NCI-H510A (cell line): Measurements from ENCODE around the gene STOML1.
A peak's percentile ranks its signal among the peaks of the same experiment; 100 is the strongest.
"Not testable (repeated sequence)": the region's sequence is repeated elsewhere in the genome, so short reads cannot be mapped to it uniquely, and the experiment has no call there.

Source experiments
- DNase-seq: peaks from one replicate; lab custom pipeline; 2025; lab: John Stamatoyannopoulos, UW

STOML1 gene

DNA sequence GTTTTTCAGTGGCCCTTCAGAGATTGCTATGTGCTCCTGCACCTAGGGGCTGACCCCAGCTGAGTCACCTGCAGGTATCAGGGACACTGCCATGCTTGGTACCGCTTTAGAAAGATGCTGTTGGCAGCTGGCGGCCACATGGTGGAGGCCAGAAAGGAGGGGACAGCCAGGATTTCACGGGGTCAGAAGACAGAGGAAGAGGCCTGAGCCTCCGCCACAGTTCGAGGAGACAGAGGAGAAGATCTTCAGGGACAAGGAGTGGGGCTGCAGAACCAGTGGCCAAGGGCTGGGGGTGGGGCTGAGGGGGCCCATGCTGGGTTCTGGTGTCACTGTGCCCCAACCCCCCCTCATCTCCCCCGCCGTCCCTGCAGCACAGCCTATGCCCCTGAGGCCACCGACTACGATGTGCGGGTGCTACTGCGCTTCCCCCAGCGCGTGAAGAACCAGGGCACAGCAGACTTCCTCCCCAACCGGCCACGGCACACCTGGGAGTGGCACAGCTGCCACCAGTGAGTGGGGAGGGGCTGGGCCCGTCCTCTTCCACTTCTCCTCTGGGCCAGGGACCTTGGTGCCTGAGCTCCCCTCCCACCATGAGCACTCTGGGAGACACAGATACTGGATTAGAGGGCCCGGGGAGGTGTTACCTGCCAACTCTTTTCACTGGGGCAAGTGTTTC, 45.9 kb downstream of the STOML1 start:
- no peak for DNase-seq

GRCh38 chr15:73945130-73945508, 47.0 kb downstream of the STOML1 start:
- DNase-seq: no peak

GRCh38 chr15:73944161-73945129, 47.6 kb downstream of the STOML1 start:
- no peak for DNase-seq

GRCh38 chr15:73942751-73943270, 49.3 kb downstream of the STOML1 start:
- no peak for DNase-seq

- peak; percentile 39 for DNase-seq
These were observed 50.0 kb downstream of the STOML1 start for GRCh38 chr15:73941871-73942635.

GRCh38 chr15:73941449-73941848, 50.6 kb downstream of the STOML1 start:
- no peak for DNase-seq

- DNase-seq: no peak
These were observed 51.1 kb downstream of the STOML1 start for GRCh38 chr15:73941044-73941443.

- no peak for DNase-seq
These were observed 51.8 kb downstream of the STOML1 start for GRCh38 chr15:73940061-73940981.

- no peak for DNase-seq
These were observed 53.0 kb downstream of the STOML1 start for GRCh38 chr15:73939138-73939537.

GRCh38 chr15:73938516-73938915, 53.6 kb downstream of the STOML1 start:
- not testable (repeated sequence) for DNase-seq

DNA sequence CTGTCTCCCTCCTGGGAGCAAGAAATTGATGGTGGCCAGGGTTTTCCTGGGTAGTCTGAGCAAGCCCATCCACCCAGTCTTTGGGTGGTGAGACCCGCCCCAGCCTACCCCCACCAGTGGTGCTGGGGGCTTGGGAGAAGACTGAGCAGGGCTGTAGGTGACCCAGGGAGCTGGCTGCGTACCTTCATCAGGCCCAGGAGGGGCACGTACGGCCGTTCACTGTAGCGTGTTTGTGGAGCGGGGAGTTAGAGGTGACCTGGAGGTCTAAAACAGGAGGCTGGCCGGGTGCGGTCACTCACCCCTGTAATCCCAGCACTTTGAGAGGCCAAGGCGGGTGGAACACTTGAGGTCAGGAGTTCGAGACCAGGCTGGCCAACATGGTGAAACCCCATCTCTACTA, 54.4 kb downstream of the STOML1 start:
- DNase-seq: no peak

DNA sequence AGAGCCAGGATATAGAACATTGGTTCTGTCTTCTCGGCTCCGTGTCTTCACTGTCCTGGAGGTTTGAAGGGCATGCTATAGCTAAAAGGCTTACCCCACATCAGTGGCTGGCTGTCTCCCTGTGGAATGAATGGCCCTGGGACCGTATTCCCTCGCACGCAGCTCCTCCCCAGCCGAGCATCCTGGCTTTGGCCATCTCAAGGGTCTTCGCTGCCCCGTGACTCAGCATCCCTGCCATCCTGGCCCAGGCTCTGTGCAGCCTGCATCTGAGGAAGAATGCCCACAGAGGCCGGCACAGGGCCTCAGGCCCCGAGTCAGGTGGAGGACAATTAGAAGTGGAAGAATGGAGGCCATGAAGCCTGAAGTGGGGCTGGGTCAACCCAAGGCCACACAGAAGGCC, 54.8 kb downstream of the STOML1 start:
- no peak for DNase-seq

DNA sequence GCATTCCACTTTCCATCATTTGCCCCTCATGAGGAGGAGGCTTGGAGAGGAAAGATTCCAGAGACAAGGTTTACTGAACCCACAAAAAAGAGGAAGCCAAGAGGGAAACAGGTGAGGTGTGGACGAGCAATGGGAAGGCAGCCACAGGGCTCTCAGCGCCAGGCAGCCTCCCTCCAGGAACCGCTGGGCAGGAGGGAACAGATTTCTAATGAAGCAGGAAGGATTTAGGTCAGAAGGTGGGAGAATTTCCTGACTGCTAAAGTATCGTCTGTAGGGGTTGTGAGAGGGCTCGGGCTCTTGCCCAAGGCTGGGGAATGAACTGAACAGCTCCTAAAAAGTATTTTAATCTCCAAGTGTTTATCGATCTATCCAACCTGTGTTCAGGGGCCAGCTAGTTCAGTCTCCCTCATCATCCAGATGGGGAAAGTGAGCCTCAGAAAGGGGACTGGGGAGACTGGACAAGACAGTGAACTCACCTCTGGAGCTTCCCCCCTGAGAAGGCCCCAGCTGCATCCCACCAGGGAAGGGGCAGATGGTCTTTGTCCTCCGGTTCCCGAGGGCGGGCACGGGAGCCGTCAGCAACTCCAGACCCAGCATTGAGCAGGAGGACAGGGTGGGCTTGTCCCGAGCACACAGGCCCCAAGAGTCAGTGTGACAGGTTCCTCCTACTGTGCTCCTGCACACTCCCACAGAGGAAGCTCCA, 55.4 kb downstream of the STOML1 start:
- DNase-seq: no peak

GRCh38 chr15:73936181-73936580, 55.9 kb downstream of the STOML1 start:
- DNase-seq: no peak

- peak; percentile 30 for DNase-seq
These were observed 56.5 kb downstream of the STOML1 start for GRCh38 chr15:73935547-73935946.

DNA sequence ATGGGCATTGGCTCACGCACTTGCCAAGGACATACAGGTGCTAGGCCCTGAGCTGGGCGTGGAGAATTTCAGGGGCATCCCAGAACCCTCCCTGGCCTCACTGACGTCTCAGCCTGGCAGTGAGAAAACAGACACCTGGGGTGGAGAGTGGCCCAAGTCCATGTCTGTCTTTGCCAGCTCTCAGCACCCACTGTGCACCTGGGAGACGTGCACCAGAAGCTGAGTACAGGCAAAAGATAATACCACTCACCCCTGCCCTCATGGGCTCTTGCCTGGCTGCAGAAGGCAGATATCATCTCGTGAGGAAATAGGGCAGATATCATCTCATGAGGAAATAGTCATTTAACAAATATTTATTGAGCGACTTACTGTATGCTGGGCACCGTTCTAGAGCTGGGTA, 57.8 kb downstream of the STOML1 start:
- no peak for DNase-seq

DNA sequence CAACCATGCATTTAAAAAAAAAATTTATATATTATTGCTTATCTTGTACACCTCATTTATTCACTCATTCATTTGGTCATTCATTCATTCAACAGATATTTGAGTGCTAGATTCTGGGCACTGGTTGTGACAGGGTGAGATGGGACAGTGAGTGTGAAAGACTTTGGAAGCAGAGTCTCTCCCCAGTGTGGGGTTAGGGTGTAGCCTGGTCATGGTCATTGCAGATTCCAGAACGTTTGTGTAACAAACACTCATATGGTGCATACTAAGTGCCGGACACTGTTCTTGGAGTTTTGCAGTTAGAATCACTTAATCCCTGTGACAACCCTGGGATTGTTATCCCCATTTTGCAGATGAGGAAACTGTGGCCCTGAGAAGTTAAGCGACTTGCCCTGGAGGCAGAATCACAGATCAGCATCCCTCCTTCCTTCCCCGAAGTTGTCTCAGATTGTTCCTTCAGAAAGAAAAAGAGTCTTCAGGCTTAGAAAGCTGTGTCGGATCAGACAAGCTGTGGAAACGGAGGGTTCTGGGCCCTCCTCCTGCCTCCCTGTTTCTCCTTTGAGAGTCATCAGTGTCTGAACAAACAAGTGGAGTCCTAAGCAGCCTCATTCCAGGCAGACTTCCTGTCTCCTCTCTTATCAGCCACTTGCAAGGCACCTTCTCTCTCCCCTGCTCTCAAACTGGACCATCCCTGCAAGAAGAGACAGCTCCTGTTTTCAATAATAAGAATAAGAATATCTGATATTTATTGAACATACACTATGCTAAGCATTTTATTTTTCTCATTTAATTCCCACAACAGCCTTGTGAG, 59.5 kb downstream of the STOML1 start:
- DNase-seq: no peak

DNA sequence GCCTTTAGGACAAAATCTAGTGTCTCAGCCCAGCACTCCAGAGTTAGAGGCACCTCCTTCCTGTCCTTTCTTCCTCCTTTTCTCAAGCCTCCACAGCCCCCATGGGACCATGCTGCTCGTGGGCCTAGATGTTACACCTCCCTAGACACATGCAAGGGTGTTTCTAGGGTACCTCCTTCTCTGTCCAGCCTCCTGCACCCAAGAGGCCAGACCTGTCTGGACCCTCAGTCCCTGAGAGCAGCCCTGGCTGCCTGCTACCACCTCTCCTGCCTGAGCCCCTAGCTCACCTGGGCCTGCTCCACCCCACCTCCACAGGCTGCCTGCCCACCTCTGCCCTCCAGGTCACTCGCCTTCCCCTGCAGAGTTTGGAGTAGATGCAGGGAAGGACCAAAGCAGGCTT, 60.7 kb downstream of the STOML1 start:
- DNase-seq: no peak

DNA sequence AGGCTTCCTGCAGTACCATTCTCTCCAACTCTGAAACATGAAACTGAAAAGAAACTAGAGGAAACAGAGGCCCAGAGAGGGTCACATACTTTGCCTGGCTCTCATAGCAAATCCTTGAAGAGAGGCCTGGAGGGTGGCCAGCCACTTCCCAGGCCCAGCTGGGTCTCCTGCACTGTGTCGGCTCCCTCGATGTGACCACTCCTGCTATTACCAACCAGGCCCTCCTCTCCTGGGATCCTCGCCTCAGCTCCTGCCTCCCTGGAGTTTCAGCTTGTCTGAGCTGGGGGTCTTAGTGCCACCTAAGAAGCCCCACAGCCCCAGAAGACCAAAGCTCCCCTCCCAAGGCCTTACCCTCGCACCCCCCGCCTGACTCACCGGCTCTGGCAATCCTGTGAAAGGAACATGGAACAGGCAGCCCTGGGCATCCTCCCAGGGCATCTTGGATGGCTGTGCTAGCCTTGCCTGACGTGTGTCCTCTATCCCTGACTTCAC, 61.3 kb downstream of the STOML1 start:
- DNase-seq: no peak

- no peak for DNase-seq
These were observed 61.7 kb downstream of the STOML1 start for GRCh38 chr15:73930371-73930770.
